K562 (cell line): ENCODE data around the gene PUSL1. TPM values are rescaled to one million over a fixed set of nuclear protein-coding genes. Genes with fewer than 3 reads are reported as not detected.

Experiments
- FOXP1 ChIP-seq: sonication (generic); formaldehyde crosslinking; IDR thresholded peaks from 2 replicates; pipeline ENCODE4 v1.8.0; 2022; ENCODE audit warnings: mild to moderate bottlenecking, missing genetic modification reagents
- MGA ChIP-seq: fragments of 450-650 bp; IDR thresholded peaks from 2 replicates; pipeline ENCODE4 v1.6.1; 2016; ENCODE audit warnings: mild to moderate bottlenecking, moderate library complexity
- MLLT1 ChIP-seq, 2 experiments: fragments of 450-650 bp; IDR thresholded peaks; 2 replicates each; pipeline ENCODE4 v1.6.1; 2016
- MTA3 ChIP-seq: fragments of 450-650 bp; formaldehyde crosslinking; IDR thresholded peaks from 2 replicates; pipeline ENCODE4 v1.6.1; 2017; ENCODE audit warnings: mild to moderate bottlenecking, borderline replicate concordance
- PTBP1 ChIP-seq: fragments of 200-400 bp; formaldehyde crosslinking; IDR thresholded peaks from 2 replicates; pipeline ENCODE4 v1.6.1; 2017; ENCODE audit warnings: low read depth, low read length
- PTTG1 ChIP-seq: fragments of 450-650 bp; IDR thresholded peaks from 2 replicates; pipeline ENCODE4 v1.6.1; 2016; ENCODE audit warnings: low read depth, mild to moderate bottlenecking, missing genetic modification characterization, missing compliant biosample characterization
- SMC3 ChIP-seq: conservative IDR thresholded peaks from 2 replicates; pipeline ENCODE4 v1.6.1; 2011; ENCODE audit warnings: low read depth, low read length, improper control_type of control experiment; ENCODE audit not compliant: insufficient read depth
- SNIP1 ChIP-seq: fragments of 450-650 bp; IDR thresholded peaks from 2 replicates; pipeline ENCODE4 v1.7.1; 2017; ENCODE audit warnings: low read depth, mild to moderate bottlenecking
- TRIM25 ChIP-seq: fragments of 450-650 bp; IDR thresholded peaks from 2 replicates; pipeline ENCODE4 v1.7.0; 2016; ENCODE audit warnings: borderline replicate concordance
- ZNF121 ChIP-seq: sonication (generic); formaldehyde crosslinking; conservative IDR thresholded peaks from 2 replicates; pipeline ENCODE4 v1.8.0; 2022; ENCODE audit warnings: missing genetic modification reagents
- ZNF143 ChIP-seq: sonication (generic); formaldehyde crosslinking; IDR thresholded peaks from 2 replicates; pipeline ENCODE4 v1.9.0; 2022; ENCODE audit warnings: mild to moderate bottlenecking, missing genetic modification reagents
- ZNF311 ChIP-seq: fragments of 250-450 bp; sonication (Bioruptor Pico); IDR thresholded peaks from 2 replicates; pipeline ENCODE4 v1.4.0; 2020; ENCODE audit warnings: mild to moderate bottlenecking, moderate library complexity
- ZNF699 ChIP-seq: fragments of 250-450 bp; sonication (Bioruptor Pico); IDR thresholded peaks from 2 replicates; pipeline ENCODE4 v1.8.0; 2021; ENCODE audit warnings: mild to moderate bottlenecking, moderate library complexity; ENCODE audit not compliant: insufficient replicate concordance
- polyA plus RNA-seq, 8 experiments: library from polyadenylated mRNA; depleted of rRNA in 4 of 8; stranded (reverse) in 5 of 8; unstranded in 3 of 8; fragments of >200 nt; fragmentation: Nextera tagmentation in 2 of 8; fragmentation: Illumina TruSeq in 1 of 8; extraction: Ambion mirVana in 2 of 8; extraction: Trizol in 1 of 8; gene quantifications; 2 replicates each; pipeline versions ENCODE4 v1.2.1 to v1.2.3, GENCODE V29; 2011 to 2014; ENCODE audit warnings: inconsistent platforms in 1 of 8, missing spikeins in 1 of 8
- total RNA-seq, 7 experiments: library from RNA; depleted of rRNA in 6 of 7; stranded (reverse); fragments of >200 nt in 6 of 7; fragmentation: Illumina TruSeq in 2 of 7; extraction: Trizol in 2 of 7; gene quantifications; 2 replicates each; pipeline versions ENCODE4 v1.2.1 to v1.2.3, GENCODE V29; 2011 to 2021; ENCODE audit warnings: low replicate concordance in 1 of 7

PUSL1 gene
- total and polyA plus RNA-seq, 9 of the 15 experiments (the other 6 are each of a cell fraction or from before 2014, with no cell fraction given): 0.62 to 86.9 (median 13.6) TPM

GRCh38 chr1:1358433-1359271, 50.3 kb downstream of the PUSL1 start, which contains the start of gene MXRA8 (continued):
- TF ChIP-seq MLLT1 (IDR thresholded peaks at IDR 0.05): no peak
- TF ChIP-seq PTBP1: 0 out of 2 replicates have a peak, but pooled peaks have one; percentile 10
- no peak for TF ChIP-seq SMC3
- no peak for TF ChIP-seq ZNF143 (CRISPR knock-in tag)
- TF ChIP-seq ZNF121 (CRISPR knock-in tag): no peak
- TF ChIP-seq FOXP1 (CRISPR knock-in tag): no peak
- TF ChIP-seq ZNF699 (CRISPR knock-in tag): no peak
- no peak for TF ChIP-seq TRIM25
- 0 out of 2 replicates have a peak, but pooled peaks have one; percentile 67 for TF ChIP-seq MTA3
- no peak for TF ChIP-seq PTTG1 (tag)
- TF ChIP-seq SNIP1: no peak
- no peak for TF ChIP-seq ZNF311 (CRISPR knock-in tag)
- TF ChIP-seq MGA: peak; percentile 78
